GM21381 (cell line): ENCODE data around the gene MOCOS.
"Not testable (repeated sequence)": the region's sequence is repeated elsewhere in the genome, so short reads cannot be mapped to it uniquely, and the experiment has no call there.

Experiments used
- ATAC-seq: cut with Tn5 transposase; IDR thresholded peaks from one replicate; pipeline ENCODE4 v1.9.1; 2021; ENCODE audit warnings: mild to moderate bottlenecking, moderate library complexity; ENCODE audit not compliant: unreplicated experiment

Gene MOCOS

GRCh38 chr18:36187193-36187825 lies at the start of gene MOCOS:
MOCOS (plus strand) TSS chr18:36187497; CDS start chr18:36187540, 43 bp downstream.
- peak; percentile 84 for ATAC-seq

GRCh38 chr18:36139245-36139644 lies 48.1 kb upstream of the MOCOS start:
- no peak for ATAC-seq

- ATAC-seq: no peak
Observed at GRCh38 chr18:36141576-36141975, 45.7 kb upstream of the MOCOS start.

GRCh38 chr18:36142751-36143150 lies 44.5 kb upstream of the MOCOS start:
- ATAC-seq: no peak

- no peak for ATAC-seq
Observed at GRCh38 chr18:36143391-36143790, 43.9 kb upstream of the MOCOS start.

GRCh38 chr18:36149514-36150289 lies 37.6 kb upstream of the MOCOS start:
- peak; percentile 93 for ATAC-seq

- no peak for ATAC-seq
Observed at GRCh38 chr18:36152781-36153180, 34.5 kb upstream of the MOCOS start.

GRCh38 chr18:36153203-36153602 lies 34.1 kb upstream of the MOCOS start:
- no peak for ATAC-seq

- no peak for ATAC-seq
Observed at GRCh38 chr18:36153771-36154170, 33.5 kb upstream of the MOCOS start.

GRCh38 chr18:36155851-36156757 lies 31.2 kb upstream of the MOCOS start:
- no peak for ATAC-seq

GRCh38 chr18:36157441-36157840 lies 29.9 kb upstream of the MOCOS start:
- no peak for ATAC-seq

GRCh38 chr18:36158266-36158867 lies 28.9 kb upstream of the MOCOS start:
- no peak for ATAC-seq

- ATAC-seq: no peak
Observed at GRCh38 chr18:36160959-36161371, 26.3 kb upstream of the MOCOS start.

- no peak for ATAC-seq
Observed at GRCh38 chr18:36162981-36163380, 24.3 kb upstream of the MOCOS start.

GRCh38 chr18:36167692-36168218 lies 19.5 kb upstream of the MOCOS start:
- ATAC-seq: no peak

- ATAC-seq: not testable (repeated sequence)
Observed at GRCh38 chr18:36168296-36168695, 19.0 kb upstream of the MOCOS start.

- ATAC-seq: no peak
Observed at GRCh38 chr18:36169938-36170337, 17.4 kb upstream of the MOCOS start.

GRCh38 chr18:36175481-36175880 lies 11.8 kb upstream of the MOCOS start:
- no peak for ATAC-seq

GRCh38 chr18:36176177-36176584 lies 11.1 kb upstream of the MOCOS start:
- ATAC-seq: no peak

- no peak for ATAC-seq
Observed at GRCh38 chr18:36176711-36177110, 10.6 kb upstream of the MOCOS start.

GRCh38 chr18:36177913-36178312 lies 9.4 kb upstream of the MOCOS start:
- no peak for ATAC-seq
